Fibroblast of the aortic adventitia (primary cell): ENCODE data around the gene MIPEP. TPM values are rescaled to one million over a fixed set of nuclear protein-coding genes. Genes with fewer than 3 reads are reported as not detected.

Experiments
- DNase-seq: peaks from one replicate; pipeline ENCODE4 v3.0.0-alpha.2; 2010; ENCODE audit warnings: low read depth
- H3K4me3 ChIP-seq: 2 replicates; pipeline ENCODE4 v1.5.1; 2011; ENCODE audit warnings: low read depth, mild to moderate bottlenecking, control low read depth, low read length, moderate library complexity
- total RNA-seq: library from RNA; depleted of rRNA; stranded (reverse); fragments of >200 nt; gene quantifications from 2 replicates; pipeline ENCODE4 v1.2.3, GENCODE V29; 2012; ENCODE audit warnings: low replicate concordance
- TF ChIP-seq, protein P1 (sequence below): IDR thresholded peaks from 2 replicates; pipeline ENCODE4 v1.5.1; 2011; ENCODE audit warnings: mild to moderate bottlenecking, low read length, control low read depth, inconsistent platforms; ENCODE audit not compliant: insufficient read depth

Gene MIPEP
- total RNA-seq = 28.1 and 59.1 TPM in 2 replicates

DNA sequence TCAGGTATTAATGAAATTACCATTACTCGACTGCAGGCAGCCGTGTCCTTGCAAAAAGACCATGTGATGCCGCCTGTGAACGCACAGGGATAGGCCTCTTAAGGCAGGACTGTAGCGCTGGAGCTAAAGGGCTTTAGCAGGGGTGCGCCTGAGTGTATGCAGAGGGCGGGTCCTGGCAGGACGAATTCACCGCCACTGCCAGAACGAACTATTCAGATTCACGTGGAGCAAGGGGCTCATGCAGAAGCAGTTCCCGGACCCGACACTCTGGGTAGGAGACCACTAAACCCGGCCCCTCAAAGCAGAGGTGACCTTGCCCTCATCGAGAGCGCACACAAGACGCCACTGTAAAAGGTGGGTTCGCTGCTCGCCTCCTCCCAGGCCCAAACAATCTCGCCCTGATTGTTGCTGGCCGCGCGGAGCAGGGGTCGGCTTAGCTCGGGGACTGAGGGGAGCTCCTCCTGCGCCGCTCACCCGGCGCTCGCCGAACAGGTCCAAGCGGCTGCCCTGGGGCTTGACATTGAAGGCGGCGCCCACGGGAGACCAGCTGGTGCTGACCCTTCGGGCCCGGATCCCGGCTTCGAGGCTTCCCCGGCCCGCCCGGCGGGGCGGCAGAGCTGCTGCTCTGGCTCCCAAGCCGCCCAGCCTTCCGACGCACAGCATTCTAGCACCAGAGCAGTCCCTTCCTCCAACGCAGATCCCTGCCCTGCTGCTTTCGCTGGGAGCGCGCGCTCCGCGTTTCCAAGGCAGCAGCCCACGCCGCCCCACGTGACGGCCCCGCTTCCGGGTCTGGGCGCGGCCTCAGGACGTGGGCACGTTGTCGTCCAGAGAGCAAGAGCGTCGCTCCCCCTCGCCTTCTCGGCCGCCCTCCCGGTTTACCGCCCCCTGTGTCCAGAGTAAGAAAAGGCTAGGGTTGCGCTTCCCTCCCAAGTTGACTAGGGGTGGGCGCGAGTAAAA, at the start of gene MIPEP:
Gene MIPEP (minus strand): TSS at position 743 of the 957 bp plus-strand sequence. CDS start 80 bp downstream, at position 663.
- peak; percentile 91 for DNase-seq
- TF ChIP-seq, protein P1, sequence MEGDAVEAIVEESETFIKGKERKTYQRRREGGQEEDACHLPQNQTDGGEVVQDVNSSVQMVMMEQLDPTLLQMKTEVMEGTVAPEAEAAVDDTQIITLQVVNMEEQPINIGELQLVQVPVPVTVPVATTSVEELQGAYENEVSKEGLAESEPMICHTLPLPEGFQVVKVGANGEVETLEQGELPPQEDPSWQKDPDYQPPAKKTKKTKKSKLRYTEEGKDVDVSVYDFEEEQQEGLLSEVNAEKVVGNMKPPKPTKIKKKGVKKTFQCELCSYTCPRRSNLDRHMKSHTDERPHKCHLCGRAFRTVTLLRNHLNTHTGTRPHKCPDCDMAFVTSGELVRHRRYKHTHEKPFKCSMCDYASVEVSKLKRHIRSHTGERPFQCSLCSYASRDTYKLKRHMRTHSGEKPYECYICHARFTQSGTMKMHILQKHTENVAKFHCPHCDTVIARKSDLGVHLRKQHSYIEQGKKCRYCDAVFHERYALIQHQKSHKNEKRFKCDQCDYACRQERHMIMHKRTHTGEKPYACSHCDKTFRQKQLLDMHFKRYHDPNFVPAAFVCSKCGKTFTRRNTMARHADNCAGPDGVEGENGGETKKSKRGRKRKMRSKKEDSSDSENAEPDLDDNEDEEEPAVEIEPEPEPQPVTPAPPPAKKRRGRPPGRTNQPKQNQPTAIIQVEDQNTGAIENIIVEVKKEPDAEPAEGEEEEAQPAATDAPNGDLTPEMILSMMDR = peak; percentile 84
- peak within 1 kb of the TSS; percentile 98 for H3K4me3 ChIP-seq

DNA sequence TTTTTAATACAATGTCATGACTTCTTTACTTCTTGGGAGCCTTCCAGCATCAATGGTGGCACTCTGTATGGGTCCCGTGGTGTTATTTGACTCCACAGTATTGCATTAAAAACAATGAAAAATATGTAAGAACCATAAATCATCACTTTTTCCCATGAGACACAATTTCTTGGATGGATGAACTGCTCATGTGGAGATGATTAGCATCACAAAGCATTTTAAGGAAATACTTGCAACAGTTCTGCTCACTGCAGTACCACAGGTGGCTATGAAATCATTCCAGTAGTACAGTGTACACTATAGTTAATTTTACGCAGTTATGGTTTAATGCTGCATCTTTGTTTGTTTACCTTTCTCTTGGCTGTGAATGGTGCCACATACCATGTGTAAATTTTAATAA, 45.3 kb upstream of the MIPEP start:
- TF ChIP-seq, protein P1 = no peak
- peak; percentile 92 for DNase-seq

DNA sequence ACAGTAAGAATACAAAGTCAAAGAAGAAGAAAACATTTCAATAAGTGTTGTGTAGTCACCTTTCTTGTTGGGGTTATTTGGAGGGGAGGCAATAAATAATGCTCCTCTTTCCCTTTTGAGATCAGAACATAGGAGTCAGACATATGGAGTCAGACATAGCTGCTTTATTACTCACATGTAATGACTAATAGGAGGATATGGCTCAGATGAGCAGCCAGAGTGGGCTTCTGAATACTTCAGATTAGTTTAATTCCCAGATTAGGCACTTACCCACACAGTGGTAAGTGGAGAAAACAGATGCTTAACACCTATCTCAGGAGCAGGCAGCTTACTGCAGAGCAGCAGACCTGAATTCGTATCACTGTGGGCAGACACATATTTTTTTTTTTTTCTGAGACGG, 39.8 kb upstream of the MIPEP start:
- no peak overlapping the region for H3K4me3 ChIP-seq
- DNase-seq = peak; percentile 67
- TF ChIP-seq, protein P1 = no peak

More for the DNA sequence above, 45.3 kb upstream of the MIPEP start:
- no peak overlapping the region for H3K4me3 ChIP-seq

DNA sequence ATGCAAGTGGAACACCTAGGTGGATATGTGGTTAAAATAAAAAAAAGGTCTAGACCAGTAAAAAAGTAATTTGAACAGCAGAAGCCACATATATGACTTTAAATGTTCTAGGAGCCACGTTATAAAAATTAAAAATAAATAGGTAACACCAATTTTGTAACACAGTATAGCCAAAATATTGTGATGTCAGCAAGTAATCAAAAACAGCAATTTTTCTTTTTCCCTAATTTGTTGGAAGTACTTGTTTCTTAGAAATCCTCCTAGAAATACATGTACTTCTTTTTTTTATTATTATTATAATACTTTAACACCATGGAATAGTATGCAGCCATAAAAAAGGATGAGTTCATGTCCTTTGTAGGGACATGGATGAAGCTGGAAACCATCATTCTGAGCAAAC, 33.8 kb upstream of the MIPEP start:
- TF ChIP-seq, protein P1 = no peak
- DNase-seq = no peak
- no peak overlapping the region for H3K4me3 ChIP-seq

DNA sequence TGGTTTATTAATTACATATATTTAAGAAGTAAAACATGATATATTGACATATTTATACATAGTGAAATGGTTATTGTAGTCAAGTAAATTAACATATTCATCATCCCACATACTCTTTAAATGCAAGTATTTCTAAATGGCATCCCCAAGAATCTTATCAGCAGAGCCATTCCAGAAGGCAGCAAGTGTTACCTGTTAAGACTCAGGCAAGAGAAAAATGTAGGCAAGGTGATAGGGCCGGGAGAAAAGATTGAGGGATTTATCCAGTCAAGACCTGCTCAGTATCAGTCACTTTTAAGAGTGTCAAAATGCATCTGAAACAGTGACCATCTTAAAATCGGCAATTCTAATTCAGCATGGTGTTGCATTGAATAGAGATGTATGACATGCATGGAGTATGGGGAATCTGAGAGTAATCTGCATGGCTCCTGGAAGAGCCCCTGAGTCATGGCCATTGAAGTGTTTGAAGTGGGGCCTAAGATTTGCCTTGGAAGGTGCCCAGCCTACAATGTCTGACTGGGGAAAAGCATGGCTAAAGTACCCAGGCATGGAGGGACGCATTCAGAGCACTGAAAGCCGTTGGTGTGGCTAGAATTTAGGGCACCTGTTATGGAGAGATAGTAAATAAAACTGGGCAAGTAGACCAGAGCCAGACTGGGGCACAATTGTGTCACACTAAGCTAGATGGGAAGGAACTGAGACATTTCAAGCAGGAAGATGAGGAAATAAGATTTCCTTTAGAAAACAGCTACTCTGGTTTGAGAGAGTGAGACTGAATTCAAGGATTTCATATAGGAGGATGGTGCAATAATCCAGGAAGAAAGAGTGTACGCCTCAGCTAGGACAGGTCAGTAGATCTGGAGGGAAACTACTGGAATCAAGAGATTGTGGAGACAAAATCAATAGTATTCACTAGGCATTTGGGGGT, 33.1 kb upstream of the MIPEP start:
- TF ChIP-seq, protein P1 = no peak
- no peak for DNase-seq
- H3K4me3 ChIP-seq = no peak overlapping the region

DNA sequence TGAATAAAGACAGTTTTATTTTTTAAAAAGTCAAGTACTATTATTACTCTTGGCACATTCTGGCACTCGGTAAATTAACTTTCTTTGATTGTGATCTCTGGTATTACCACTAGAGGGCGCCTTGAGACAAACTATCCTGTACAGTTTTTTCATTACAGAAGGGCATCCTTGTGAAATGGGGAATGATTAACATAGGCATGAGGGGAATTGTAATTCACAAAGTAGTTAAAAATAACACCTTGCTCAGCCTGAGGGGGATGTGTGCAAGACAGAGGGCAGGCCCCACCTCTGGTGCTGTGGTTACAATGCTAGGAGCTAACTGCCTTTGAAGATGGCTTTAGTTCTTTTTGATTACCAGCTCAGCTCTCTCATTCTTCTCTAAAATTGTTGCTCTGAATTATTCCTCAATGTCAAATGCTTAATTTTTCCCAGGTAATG, 32.3 kb upstream of the MIPEP start:
- TF ChIP-seq, protein P1 = peak; percentile 64
- H3K4me3 ChIP-seq = no peak overlapping the region
- peak; percentile 73 for DNase-seq
